Measurements from ENCODE around the gene LDB2.

DNA sequence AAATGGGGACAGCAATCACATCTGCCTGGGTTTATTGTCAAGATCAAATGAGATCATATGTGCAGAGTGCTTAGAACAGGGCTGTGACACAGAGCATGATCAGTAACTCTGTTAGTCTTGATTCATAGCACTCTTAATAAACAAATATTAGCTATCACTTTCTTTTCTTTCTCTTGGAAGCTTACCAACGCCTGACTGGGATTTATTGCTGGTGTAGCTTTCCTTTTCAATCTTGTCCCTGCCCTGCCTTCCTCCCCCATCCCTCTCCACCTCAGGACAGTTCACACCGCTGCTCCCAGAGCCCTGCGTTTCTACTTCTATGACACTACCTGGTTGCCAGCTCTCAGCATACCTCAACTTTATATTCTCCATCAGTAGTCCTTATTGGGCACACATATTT is 120.7 kb downstream of the LDB2 start:
- no peak for TF ChIP-seq YY1 (IDR thresholded peaks at IDR 0.05; ENCODE audit: low read depth)
- no peak for TF ChIP-seq MAX (IDR thresholded peaks at IDR 0.05)
- TF ChIP-seq RAD21 (IDR thresholded peaks at IDR 0.05; ENCODE audit: low read depth) = no peak
- TF ChIP-seq CREB1 (IDR thresholded peaks at IDR 0.05; ENCODE audit: low read depth) = no peak
- no peak for TF ChIP-seq EP300 (IDR thresholded peaks at IDR 0.05; ENCODE audit: borderline replicate concordance)
- TF ChIP-seq REST (IDR thresholded peaks at IDR 0.05; ENCODE audit: low read depth) = no peak
- no peak for TF ChIP-seq USF1 (IDR thresholded peaks at IDR 0.05)
- TF ChIP-seq ZBTB7A (IDR thresholded peaks at IDR 0.05; ENCODE audit: low read depth) = no peak
- no peak for TF ChIP-seq TAF1 (IDR thresholded peaks at IDR 0.05; ENCODE audit: low read depth)
- no peak for TF ChIP-seq FOXM1 (IDR thresholded peaks at IDR 0.05; ENCODE audit: borderline replicate concordance, low read depth)
- TF ChIP-seq NFIC (IDR thresholded peaks at IDR 0.05) = no peak
- TF ChIP-seq TCF12 (IDR thresholded peaks at IDR 0.05; ENCODE audit: low read depth) = no peak
